Dermis microvascular lymphatic vessel endothelial cell (primary cell): ENCODE data around the gene NR1H3. TPM values are rescaled to one million over a fixed set of nuclear protein-coding genes. Genes with fewer than 3 reads are reported as not detected.
A peak's percentile ranks its signal among the peaks of the same experiment; 100 is the strongest.

Source experiments
- DNase-seq, 2 donors: peaks; one replicate each; pipeline versions ENCODE4 v3.0.0 to v3.0.0-alpha.2; 2010; ENCODE audit warnings: low read depth in 2 of 2
- total RNA-seq: library from RNA; depleted of rRNA; stranded (reverse); fragments of >200 nt; gene quantifications from 2 replicates; pipeline ENCODE4 v1.2.1, GENCODE V29; 2014

The NR1H3 gene
- total RNA-seq, 1 donor from 2014 or later, result 30.6 TPM

- peak; percentile 65 to 91 for DNase-seq
Measured at GRCh38 chr11:47269829-47270305, 12.1 kb downstream of the NR1H3 start, which contains the start of gene MADD. MADD (plus strand) TSS chr11:47270133.

DNA sequence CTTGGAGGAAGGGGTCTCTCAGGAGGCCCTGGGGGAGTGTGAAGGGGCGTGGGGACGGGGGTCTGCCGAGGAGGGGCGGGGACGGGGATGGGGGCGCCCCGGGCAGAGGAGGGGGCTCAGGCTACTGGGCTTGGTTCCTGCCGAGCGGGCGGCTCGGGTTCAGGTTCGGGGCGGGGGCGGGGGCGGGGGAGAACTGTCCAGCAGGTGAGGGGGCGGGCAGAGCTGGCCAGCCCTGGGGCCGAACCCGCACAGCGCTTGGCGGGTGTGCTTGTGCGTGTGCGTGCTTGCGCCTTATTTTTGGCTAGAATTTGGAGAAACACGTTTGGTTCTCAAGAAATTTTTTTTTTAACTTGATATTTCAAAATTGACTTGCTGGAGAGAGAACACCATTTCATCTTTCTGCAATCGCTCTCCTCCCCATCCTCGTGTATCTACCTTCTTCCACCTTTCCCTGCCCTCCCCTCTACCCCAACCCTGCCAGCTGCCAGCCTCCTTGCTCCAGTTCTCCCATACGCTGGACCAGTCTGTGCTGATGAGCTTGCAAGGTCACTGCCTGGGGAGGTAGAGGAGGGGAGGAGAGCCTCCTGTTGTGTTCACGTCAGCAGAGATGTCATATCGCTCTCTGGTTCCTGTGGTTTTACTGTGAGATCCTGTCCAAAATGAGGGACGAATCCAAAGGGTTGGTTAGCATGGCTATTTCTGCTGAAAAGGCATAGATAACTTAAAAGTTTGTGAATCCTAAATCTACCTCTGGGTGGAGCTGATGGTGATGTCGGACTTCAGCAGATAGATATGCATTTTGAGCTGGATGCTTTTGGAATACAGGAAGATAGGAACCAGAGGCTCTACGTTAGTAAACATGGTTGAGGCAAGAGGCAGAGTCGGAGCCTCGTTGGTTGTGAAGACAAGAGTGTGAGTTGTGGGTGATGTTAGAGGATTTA is 12.8 kb downstream of the NR1H3 start:
- DNase-seq, result peak in 1 of 2 donors; percentile 24

- DNase-seq, result no peak
Measured at GRCh38 chr11:47271328-47271727, 13.5 kb downstream of the NR1H3 start.

DNA sequence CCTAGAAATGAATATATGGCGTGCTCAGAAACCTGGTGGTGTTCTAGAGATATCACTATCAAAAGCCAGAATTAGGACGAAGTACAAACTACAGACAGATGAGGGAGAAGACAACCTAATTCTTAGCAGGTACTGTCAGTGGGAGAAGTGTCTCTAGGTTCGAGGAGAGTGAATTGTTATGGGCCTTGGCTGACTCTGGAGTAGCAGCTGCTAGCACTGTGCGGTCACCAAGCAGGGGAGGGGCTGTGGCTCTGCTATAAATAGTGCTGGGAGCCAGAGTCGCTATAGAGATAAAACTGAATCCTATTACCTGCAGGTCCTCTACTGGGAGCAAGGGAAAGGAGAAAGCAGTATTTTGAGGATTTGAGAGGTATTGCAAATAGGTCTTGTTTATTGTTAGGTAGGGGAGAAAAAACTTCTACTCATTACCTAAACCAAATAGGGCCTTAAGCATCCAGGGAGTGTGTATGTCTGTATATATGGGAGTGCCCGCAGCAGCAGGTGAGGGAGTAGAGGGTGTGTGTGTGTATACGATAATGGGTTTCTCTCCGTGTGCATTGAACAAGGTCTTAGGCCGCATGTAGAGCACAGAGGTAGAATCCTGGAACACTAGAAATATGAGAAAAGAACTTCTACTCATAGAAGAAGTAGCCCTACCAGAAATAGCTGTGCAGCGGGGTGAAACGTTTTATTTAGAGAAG is 14.3 kb downstream of the NR1H3 start:
- no peak for DNase-seq

DNA sequence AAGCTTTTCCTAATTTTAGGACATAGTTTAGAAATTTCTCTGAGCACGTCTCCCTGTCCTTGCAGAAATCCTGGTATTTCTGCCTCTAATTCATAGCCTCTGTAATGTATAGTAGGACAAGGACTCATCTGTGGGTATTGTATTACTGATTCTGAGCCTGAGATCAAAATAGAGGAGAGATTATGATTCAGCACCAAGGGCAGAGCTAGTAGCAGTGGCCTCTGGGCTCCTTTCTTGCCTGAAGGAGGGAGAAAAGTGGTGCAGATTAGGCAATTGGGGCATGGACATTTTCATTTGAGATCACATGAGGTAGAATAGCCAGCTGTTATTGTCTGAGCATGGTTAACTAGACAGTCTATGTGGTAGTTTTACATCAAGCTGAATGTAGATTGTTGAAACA is 14.9 kb downstream of the NR1H3 start:
- no peak for DNase-seq

DNA sequence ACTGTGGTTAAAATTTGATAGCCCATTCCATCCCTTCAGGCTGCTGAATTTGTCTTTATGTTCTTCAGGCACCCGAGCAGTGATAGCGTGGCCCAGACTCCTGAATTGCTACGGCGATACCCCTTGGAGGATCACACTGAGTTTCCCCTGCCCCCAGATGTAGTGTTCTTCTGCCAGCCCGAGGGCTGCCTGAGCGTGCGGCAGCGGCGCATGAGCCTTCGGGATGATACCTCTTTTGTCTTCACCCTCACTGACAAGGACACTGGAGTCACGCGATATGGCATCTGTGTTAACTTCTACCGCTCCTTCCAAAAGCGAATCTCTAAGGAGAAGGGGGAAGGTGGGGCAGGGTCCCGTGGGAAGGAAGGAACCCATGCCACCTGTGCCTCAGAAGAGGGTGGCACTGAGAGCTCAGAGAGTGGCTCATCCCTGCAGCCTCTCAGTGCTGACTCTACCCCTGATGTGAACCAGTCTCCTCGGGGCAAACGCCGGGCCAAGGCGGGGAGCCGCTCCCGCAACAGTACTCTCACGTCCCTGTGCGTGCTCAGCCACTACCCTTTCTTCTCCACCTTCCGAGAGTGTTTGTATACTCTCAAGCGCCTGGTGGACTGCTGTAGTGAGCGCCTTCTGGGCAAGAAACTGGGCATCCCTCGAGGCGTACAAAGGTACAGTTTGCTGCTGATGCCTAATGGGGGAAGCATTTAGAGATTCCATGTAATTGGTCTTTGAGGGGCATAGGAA is 16.9 kb downstream of the NR1H3 start:
- no peak for DNase-seq

- no peak for DNase-seq
Measured at GRCh38 chr11:47276923-47277322, 19.1 kb downstream of the NR1H3 start.

DNA sequence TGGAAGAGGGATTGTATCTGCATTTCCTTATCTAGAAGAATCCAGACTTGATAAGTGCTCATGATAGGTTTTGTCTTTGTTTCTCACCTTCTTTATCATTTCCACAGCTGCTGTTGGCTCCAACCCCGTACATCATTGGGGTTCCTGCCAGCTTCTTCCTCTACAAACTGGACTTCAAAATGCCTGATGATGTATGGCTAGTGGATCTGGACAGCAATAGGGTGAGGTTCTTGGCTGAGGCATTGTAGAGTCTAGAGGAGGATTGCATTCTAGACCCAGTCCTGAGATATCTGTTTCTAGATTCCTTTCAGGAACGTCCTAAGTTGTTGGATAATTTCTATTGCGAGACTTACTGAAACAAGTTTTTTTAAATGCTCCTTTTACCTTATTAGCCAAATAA is 20.3 kb downstream of the NR1H3 start:
- no peak for DNase-seq

- DNase-seq, result no peak
Measured at GRCh38 chr11:47278769-47279168, 21.0 kb downstream of the NR1H3 start.

GRCh38 chr11:47280099-47280498 is 22.3 kb downstream of the NR1H3 start:
- DNase-seq, result no peak

DNA sequence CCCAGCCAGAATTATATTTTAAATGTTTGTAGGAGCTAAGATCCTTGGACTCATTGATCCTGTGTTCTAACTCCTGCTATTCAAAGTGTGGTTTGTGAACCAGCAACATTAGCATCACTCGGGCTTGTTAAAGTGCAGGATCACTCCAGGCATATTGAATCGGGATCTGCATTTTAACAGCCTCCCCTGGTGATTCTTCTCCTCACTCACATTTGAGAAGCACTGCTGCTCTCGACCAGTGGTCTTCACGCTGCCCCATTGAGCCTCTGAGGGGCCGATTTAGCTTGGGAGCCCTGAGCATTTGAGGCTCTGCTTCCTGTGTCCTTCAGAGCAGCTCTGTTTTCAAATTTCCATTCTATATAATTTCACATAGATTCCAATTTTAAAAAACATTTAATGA is 23.1 kb downstream of the NR1H3 start:
- no peak for DNase-seq

GRCh38 chr11:47282462-47282861 is 24.7 kb downstream of the NR1H3 start:
- DNase-seq, result no peak

- DNase-seq, result no peak
Measured at GRCh38 chr11:47284151-47284550, 26.4 kb downstream of the NR1H3 start.

DNA sequence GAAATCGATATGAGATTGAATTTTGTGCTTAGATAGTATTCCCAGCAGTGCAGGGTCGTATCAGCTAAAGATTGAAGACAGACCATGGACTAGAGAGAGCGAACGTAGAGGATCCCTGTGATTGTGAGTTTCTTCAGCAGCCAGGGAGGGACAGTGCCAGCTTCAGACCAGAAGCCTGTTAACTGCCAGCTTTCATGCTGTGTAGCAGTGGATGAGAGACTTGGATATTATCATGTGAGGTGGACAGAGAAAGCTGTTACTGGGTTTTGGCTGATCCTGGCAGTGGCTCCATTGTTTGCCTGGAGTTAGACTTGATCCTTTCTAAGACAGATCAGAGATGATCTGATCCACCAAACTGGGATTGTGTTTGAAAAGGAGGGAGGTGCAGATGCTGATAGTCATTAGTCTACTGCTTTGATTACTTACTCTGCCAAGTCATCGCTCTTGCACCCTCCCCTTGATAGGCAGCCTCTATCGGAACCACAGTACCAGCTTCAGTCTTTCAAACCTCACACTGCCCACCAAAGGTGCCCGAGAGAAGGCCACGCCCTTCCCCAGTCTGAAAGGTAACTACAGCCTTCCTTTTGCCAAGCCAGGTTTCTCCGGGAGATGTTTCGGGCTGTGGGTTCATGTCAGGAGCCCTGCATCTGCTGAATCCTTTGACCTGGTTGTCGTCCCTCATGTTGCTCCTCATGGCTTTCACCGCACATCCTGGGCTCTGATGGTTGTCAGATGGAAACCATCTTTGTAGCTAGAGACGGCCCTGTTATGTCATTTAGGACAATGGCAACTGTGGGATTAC is 28.4 kb downstream of the NR1H3 start:
- no peak for DNase-seq

DNA sequence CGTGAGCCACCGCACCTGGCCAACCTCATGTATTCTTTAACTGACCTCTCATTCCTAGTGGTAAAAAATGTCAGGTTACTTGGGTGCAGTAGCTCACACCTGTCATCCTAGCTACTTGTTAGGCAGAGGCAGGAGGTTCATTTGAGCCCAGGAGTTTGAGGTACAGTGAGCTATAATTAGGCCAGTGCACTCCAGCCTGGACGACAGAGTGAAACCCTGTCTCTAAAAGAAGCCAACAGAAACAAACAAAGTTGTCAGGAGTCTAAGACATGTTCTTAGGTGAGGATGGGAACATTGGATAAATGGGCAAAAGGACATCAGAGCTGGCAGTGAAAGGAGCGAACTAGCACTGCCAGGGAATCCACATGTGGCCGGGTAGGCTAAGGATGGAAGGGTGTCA is 30.3 kb downstream of the NR1H3 start:
- DNase-seq, result no peak

- DNase-seq, result no peak
Measured at GRCh38 chr11:47289856-47290255, 32.1 kb downstream of the NR1H3 start.

DNA sequence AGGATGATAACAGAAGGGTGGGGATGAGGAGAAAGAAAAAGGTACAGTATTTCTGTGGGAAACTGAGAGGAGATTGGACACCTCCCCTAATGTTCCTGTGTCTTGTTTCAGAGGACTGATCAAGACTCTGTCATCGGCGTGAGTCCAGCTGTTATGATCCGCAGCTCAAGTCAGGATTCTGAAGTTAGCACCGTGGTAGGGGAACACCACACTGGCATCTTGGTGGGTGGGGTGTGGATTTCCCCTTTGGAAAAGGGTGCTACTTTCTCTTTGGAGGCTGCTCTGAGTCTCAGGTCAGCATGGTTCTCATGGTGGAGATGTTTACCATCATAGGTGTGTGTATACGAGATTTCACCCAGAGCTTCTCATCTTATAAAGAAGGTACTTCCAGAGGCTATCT is 37.6 kb downstream of the NR1H3 start:
- DNase-seq, result no peak

- DNase-seq, result no peak
Measured at GRCh38 chr11:47296045-47296444, 38.2 kb downstream of the NR1H3 start.

DNA sequence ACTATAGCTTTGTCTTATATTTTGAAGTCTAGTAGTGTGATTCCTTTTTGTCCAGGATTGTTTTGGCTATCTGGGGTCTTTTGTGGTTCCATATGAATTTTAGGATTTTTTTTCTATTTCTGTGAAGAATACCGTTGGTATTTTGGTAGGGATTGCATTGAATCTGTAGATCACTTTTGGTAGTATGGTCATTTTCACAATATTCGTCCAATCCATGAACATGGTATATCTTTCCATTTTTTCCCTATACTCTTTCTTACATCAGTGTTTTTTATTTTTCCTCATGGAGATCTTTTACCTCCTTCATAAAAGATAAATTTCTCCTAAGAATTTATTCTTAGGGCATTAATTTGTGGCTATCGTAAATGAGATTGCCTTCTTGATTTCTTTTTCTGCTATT is 41.3 kb downstream of the NR1H3 start:
- no peak for DNase-seq

DNA sequence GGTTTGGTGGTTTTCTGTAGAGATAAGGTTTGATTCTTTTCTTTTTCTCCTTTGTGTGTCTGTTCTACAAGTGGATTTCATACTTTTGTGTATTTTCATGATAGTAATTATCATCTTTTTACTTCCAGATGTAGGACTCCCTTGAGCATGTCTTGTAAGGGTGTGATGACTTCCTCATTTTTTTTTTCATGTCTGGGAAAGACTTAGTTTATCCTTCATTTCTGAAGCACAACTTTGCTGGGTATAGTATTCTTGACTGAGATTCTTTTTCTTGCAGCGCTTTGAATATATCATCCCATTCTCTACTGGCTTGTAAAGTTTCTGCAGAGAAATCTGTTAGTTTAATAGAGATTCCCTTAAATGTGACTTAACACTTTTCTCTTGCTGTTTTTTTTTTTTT is 45.1 kb downstream of the NR1H3 start:
- no peak for DNase-seq
